Panc1 (cell line): Measurements from ENCODE around the gene BAIAP2. TPM values are rescaled to one million over a fixed set of nuclear protein-coding genes. Genes with fewer than 3 reads are reported as not detected.

Experiments
- ATAC-seq: fragments of 200-7000 bp; cut with Tn5 transposase; 2 replicates; pipeline ENCODE4 v1.9.1; 2020; ENCODE audit warnings: mild to moderate bottlenecking, moderate library complexity
- BruUV-seq: library from RNA; stranded (reverse); fragments of 400-500 nt; replicated peaks from 2 replicates; lab custom pipeline; 2021; lab: Mats Ljungman, UMichigan
- CTCF ChIA-PET: fragments of 300-600 bp; sonication (Branson Sonifier 250); formaldehyde crosslinking; loops from one replicate; lab custom pipeline; 2022; ENCODE audit warnings: antibody characterized with exemption; lab: Charles Lee
- POLR2A ChIA-PET: fragments of 300-600 bp; sonication (Branson Sonifier 250); formaldehyde crosslinking; loops from one replicate; lab custom pipeline; 2022; ENCODE audit warnings: antibody characterized with exemption; lab: Charles Lee
- DNase-seq: peaks from one replicate; pipeline ENCODE4 v3.0.0-alpha.2; 2010; ENCODE audit warnings: low read depth, low spot score
- H3K27ac ChIP-seq: 2 replicates; pipeline ENCODE4 v1.5.1; 2011; ENCODE audit warnings: mild to moderate bottlenecking, low read length, inconsistent platforms
- H3K27me3 ChIP-seq: fragments of 200-500 bp; sonication (Bioruptor generic); 2 replicates; pipeline ENCODE4 v1.6.0; 2014; ENCODE audit warnings: low read length, inconsistent platforms; ENCODE audit not compliant: control insufficient read depth, insufficient read depth
- H3K36me3 ChIP-seq: fragments of 200-500 bp; sonication (Bioruptor generic); 2 replicates; pipeline ENCODE4 v1.5.1; 2014; ENCODE audit warnings: inconsistent platforms, mild to moderate bottlenecking, low read length, moderate library complexity; ENCODE audit not compliant: control insufficient read depth, insufficient read depth
- H3K4me1 ChIP-seq: 2 replicates; pipeline ENCODE4 v1.5.1; 2011; ENCODE audit warnings: inconsistent platforms, mild to moderate bottlenecking, low read length, moderate library complexity; ENCODE audit not compliant: control insufficient read depth, insufficient read depth
- H3K4me3 ChIP-seq, 2 experiments: 2 replicates each; pipeline ENCODE4 v1.5.1; 2011 to 2012; ENCODE audit warnings: low read depth in 2 of 2, low read length in 2 of 2, mild to moderate bottlenecking in 2 of 2, inconsistent platforms in 1 of 2, moderate library complexity in 1 of 2
- H3K9me3 ChIP-seq: fragments of 200-500 bp; sonication (Bioruptor generic); 2 replicates; pipeline ENCODE4 v1.5.1; 2014; ENCODE audit warnings: low read depth, mild to moderate bottlenecking, inconsistent platforms, low read length, moderate library complexity; ENCODE audit not compliant: control insufficient read depth, insufficient read depth
- POLR2AphosphoS5 ChIP-seq: IDR thresholded peaks from 2 replicates; pipeline ENCODE4 v1.6.1; 2012; ENCODE audit warnings: mild to moderate bottlenecking, low read depth, low read length, moderate library complexity
- SIN3A ChIP-seq: IDR thresholded peaks from 2 replicates; pipeline ENCODE4 v1.6.1; 2012; ENCODE audit warnings: low read depth, mild to moderate bottlenecking, low read length, moderate library complexity, borderline replicate concordance; ENCODE audit not compliant: insufficient read depth
- TCF7L2 ChIP-seq: IDR thresholded peaks from 2 replicates; pipeline ENCODE4 v1.6.1; 2011; ENCODE audit warnings: mild to moderate bottlenecking, low read depth, low read length, inconsistent platforms
- in situ Hi-C: cut with HindIII; loops from 2 replicates; pipeline ENCODE4 v1.10.0; 2016; ENCODE audit warnings: low sequenced_read_pairs, low pct_unique_long_range_greater_than_20kb
- intact Hi-C: fragments of 100-400 bp; cut with micrococcal nuclease; formaldehyde crosslinking; loops from one replicate; pipeline ENCODE4 v1.10.0; 2022; ENCODE audit not compliant: unreplicated experiment
- total RNA-seq: library from RNA; stranded (reverse); gene quantifications from one replicate; pipeline ENCODE4 v1.2.1, GENCODE V29; 2021; ENCODE audit not compliant: unreplicated experiment
- TF ChIP-seq, protein P1 (sequence below), 2 experiments: IDR thresholded peaks; 2 replicates each; pipeline ENCODE4 v1.6.1; 2011 to 2012; ENCODE audit warnings: low read depth in 2 of 2, control low read depth in 1 of 2, low read length in 1 of 2, mild to moderate bottlenecking in 1 of 2, moderate library complexity in 1 of 2; ENCODE audit not compliant: insufficient read depth in 1 of 2
- TF ChIP-seq, protein P2 (sequence below): fragments of 450-650 bp; IDR thresholded peaks from 2 replicates; pipeline ENCODE4 v1.5.1; 2017; ENCODE audit warnings: mild to moderate bottlenecking

BAIAP2 gene
- total RNA-seq, 1 experiment from 2014 or later: 125 TPM

DNA sequence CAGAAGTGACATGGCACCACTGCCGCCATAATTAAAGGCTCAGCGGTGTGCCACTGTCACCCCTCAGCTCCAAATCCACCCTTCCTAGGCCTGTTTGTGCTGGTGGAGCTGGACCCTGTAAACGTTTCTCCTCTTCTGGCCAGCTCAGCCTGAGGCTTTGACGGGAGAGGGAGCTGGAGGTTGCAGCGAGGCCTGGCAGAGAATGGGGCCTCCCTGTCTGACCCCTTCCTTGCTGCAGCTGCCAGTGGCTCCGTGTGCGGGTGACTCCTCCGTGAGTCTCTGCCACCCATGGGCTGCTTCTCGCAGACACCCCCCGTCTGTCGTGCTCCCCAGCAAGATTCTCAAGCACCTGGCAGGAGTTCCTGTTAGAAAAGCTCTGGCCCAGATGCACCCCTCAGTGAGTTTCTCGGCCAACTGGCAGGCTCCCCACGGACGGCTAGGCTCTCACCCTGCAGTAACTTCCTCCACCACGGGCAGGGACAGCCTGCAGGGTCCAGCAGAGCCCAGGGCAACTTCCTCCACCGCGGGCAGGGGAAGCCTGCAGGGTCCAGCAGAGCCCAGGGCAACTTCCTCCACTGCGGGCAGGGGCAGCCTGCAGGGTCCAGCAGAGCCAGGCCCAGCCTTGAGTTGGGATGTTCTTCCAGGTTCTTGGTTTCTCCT lies 48.0 kb upstream of the BAIAP2 start:
- in situ Hi-C loops: no loop called here
- ATAC-seq (no peak), DNase-seq (no peak)
- Histone ChIP-seq H3K27me3 (no peaks in the 10 kb centered on the region), H3K36me3 (no peaks in the 10 kb centered on the region), H3K4me1 (peaks cover 18% of the 10 kb centered on the region), H3K27ac (no peak overlapping the region), H3K4me3 (no peak overlapping the region), H3K9me3 (no peaks in the 10 kb centered on the region)
- CTCF ChIA-PET: no interaction called here
- intact Hi-C loops: no loop called here
- BruUV-seq: no TSS peak
- POLR2A ChIA-PET: no interaction called here
- TF ChIP-seq, protein P1, sequence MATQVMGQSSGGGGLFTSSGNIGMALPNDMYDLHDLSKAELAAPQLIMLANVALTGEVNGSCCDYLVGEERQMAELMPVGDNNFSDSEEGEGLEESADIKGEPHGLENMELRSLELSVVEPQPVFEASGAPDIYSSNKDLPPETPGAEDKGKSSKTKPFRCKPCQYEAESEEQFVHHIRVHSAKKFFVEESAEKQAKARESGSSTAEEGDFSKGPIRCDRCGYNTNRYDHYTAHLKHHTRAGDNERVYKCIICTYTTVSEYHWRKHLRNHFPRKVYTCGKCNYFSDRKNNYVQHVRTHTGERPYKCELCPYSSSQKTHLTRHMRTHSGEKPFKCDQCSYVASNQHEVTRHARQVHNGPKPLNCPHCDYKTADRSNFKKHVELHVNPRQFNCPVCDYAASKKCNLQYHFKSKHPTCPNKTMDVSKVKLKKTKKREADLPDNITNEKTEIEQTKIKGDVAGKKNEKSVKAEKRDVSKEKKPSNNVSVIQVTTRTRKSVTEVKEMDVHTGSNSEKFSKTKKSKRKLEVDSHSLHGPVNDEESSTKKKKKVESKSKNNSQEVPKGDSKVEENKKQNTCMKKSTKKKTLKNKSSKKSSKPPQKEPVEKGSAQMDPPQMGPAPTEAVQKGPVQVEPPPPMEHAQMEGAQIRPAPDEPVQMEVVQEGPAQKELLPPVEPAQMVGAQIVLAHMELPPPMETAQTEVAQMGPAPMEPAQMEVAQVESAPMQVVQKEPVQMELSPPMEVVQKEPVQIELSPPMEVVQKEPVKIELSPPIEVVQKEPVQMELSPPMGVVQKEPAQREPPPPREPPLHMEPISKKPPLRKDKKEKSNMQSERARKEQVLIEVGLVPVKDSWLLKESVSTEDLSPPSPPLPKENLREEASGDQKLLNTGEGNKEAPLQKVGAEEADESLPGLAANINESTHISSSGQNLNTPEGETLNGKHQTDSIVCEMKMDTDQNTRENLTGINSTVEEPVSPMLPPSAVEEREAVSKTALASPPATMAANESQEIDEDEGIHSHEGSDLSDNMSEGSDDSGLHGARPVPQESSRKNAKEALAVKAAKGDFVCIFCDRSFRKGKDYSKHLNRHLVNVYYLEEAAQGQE (IDR thresholded peaks at IDR 0.05; ENCODE audit: insufficient read depth in 1 of 2, low read depth in 2 of 2, low read length in 1 of 2): no peak
- no peak for TF ChIP-seq TCF7L2
- TF ChIP-seq POLR2AphosphoS5: no peak
- TF ChIP-seq, protein P2, sequence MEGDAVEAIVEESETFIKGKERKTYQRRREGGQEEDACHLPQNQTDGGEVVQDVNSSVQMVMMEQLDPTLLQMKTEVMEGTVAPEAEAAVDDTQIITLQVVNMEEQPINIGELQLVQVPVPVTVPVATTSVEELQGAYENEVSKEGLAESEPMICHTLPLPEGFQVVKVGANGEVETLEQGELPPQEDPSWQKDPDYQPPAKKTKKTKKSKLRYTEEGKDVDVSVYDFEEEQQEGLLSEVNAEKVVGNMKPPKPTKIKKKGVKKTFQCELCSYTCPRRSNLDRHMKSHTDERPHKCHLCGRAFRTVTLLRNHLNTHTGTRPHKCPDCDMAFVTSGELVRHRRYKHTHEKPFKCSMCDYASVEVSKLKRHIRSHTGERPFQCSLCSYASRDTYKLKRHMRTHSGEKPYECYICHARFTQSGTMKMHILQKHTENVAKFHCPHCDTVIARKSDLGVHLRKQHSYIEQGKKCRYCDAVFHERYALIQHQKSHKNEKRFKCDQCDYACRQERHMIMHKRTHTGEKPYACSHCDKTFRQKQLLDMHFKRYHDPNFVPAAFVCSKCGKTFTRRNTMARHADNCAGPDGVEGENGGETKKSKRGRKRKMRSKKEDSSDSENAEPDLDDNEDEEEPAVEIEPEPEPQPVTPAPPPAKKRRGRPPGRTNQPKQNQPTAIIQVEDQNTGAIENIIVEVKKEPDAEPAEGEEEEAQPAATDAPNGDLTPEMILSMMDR: no peak
- no peak for TF ChIP-seq SIN3A

DNA sequence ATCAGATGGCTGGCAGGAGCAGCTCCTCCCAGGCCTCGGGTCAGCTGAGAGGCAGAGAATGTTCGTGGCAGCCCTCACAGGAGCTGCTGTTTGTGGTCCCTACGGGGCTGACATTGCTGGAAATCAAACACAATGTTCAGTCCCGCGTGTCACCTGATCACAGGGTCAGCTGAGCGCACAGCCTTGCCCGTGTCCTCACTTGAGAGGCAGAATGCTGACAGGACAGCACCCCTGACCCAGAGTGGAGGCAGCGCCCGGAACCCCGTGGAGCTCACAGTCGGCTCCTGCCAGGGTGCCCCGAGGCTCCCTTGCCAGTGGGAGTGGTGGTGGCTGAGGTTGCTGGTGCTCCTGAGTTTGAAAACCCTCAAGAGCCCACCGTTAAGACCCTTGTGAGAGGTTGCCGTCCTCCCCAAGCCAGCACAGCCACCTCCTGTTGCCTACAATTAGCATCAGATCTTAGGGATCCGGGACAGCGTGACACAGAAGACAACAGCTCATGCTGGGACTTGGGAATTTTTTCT lies 47.0 kb upstream of the BAIAP2 start:
- ChIA-PET CTCF (interaction anchor here (0.6 to 1.0 kb wide), 3 partner anchors 30 to 126 kb away, joined by 3 to 4 read pairs (median 4); no protein-coding TSS in a partner anchor), POLR2A (no interaction called here)
- H3K27ac ChIP-seq: no peak overlapping the region
- peaks cover 20% of the 10 kb centered on the region for H3K4me1 ChIP-seq
- H3K9me3 ChIP-seq: no peaks in the 10 kb centered on the region
- no peak overlapping the region for H3K4me3 ChIP-seq
- in situ Hi-C loops: no loop called here
- intact Hi-C loops: no loop called here
- H3K36me3 ChIP-seq: no peaks in the 10 kb centered on the region; the same call in 1 of the 2 replicates
- TF ChIP-seq, protein P2: no peak
- TF ChIP-seq, protein P1 (IDR thresholded peaks at IDR 0.05; ENCODE audit: insufficient read depth in 1 of 2, low read depth in 2 of 2, low read length in 1 of 2): no peak
- TF ChIP-seq SIN3A (no peak), POLR2AphosphoS5 (no peak)
- H3K27me3 ChIP-seq: no peaks in the 10 kb centered on the region
- BruUV-seq: no TSS peak
- DNase-seq (no peak), ATAC-seq (no peak)
